Stimulated activated CD4-positive, alpha-beta T cell treated with anti-CD3 and anti-CD28 coated beads, Interleukin-4, amount 100 ng/mL, for 1 hour (primary cell): ENCODE data around the gene HYAL2.
A peak's percentile ranks its signal among the peaks of the same experiment; 100 is the strongest.
"Not testable (repeated sequence)": the region's sequence is repeated elsewhere in the genome, so short reads cannot be mapped to it uniquely, and the experiment has no call there.

Source experiments
- DNase-seq: peaks from one replicate; pipeline ENCODE4 v3.0.0-alpha.2; 2020

HYAL2 gene

GRCh38 chr3:50288387-50289007 is 34.0 kb downstream of the HYAL2 start:
- no peak for DNase-seq

GRCh38 chr3:50287262-50287661 is 35.3 kb downstream of the HYAL2 start:
- no peak for DNase-seq

- DNase-seq = no peak
These were observed 36.0 kb downstream of the HYAL2 start for GRCh38 chr3:50286322-50287227.

GRCh38 chr3:50284121-50284520 is 38.4 kb downstream of the HYAL2 start:
- DNase-seq = not testable (repeated sequence)

GRCh38 chr3:50279255-50280016 is 43.1 kb downstream of the HYAL2 start:
- no peak for DNase-seq

- no peak for DNase-seq
These were observed 43.7 kb downstream of the HYAL2 start, which contains the start of gene LSMEM2 for GRCh38 chr3:50278880-50279224. LSMEM2 (plus strand) TSS chr3:50279087; CDS start chr3:50279114, 27 bp downstream.

GRCh38 chr3:50278123-50278879 is 44.2 kb downstream of the HYAL2 start:
- no peak for DNase-seq

GRCh38 chr3:50276762-50277101 is 45.8 kb downstream of the HYAL2 start:
- DNase-seq = no peak

DNA sequence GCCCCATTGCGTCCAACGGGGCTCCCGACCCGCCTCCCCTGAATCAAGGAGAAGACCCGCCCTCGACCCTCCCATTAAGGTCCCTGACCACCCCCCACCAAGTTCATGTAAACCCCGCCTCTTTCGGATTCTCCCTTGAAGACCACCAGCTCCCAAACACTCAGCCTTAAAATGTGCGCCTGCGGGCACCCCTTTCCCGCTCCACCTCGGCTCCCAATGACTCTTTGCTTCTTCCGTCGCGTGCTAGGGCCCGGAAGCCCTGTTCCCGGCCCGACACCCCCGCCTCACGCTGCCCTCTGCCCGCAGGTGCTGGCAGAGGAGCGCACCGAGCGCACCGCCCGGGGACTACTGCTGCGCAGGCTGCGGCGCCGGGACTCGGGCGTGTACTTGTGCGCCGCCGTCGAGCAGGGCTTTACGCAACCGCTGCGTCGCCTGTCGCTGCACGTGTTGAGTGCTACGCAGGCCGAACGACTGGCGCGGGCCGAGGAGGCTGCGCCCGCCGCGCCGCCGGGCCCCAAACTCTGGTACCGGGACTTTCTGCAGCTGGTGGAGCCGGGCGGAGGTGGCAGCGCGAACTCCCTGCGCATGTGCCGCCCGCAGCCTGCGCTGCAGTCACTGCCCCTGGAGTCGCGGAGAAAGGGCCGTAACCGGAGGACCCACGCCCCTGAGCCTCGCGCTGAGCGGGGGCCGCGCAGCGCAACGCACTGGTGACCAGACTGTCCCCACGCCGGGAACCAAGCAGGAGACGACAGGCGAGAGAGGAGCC is 46.4 kb downstream of the HYAL2 start:
- DNase-seq = peak; percentile 46

DNA sequence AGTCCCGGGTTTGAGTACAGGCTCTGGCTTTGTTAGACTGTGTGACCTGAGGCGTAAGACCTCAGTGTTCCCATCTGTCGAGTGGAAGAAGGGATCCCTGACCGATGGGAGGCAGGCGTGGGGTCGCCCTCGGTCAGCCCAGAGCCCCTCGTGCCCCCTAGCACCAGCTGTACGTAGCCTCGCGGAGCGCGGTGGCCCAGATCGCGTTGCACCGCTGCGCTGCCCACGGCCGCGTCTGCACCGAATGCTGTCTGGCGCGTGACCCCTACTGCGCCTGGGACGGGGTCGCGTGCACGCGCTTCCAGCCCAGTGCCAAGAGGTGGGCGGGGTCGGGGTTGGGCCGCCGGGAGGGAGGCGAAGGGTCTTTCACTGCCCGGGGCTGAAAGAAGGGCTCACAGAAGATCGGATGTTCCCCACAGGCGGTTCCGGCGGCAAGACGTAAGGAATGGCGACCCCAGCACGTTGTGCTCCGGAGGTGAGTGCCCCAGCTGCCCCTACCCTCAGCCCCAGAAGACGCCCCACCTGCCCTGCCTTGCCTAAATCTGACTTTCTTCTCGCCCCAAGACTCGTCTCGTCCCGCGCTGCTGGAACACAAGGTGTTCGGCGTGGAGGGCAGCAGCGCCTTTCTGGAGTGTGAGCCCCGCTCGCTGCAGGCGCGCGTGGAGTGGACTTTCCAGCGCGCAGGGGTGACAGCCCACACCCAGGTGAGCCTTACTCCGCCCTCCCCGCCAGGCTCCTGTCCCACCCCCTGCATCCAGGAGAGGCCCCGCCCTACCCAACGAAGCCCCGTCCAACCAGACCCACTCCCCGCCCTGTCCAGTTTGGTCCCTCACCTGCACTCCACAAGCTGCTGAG is 47.2 kb downstream of the HYAL2 start:
- DNase-seq = no peak

- DNase-seq = peak; percentile 78
These were observed 48.0 kb downstream of the HYAL2 start for GRCh38 chr3:50274371-50275104.

GRCh38 chr3:50273689-50274065 is 48.9 kb downstream of the HYAL2 start:
- DNase-seq = no peak

DNA sequence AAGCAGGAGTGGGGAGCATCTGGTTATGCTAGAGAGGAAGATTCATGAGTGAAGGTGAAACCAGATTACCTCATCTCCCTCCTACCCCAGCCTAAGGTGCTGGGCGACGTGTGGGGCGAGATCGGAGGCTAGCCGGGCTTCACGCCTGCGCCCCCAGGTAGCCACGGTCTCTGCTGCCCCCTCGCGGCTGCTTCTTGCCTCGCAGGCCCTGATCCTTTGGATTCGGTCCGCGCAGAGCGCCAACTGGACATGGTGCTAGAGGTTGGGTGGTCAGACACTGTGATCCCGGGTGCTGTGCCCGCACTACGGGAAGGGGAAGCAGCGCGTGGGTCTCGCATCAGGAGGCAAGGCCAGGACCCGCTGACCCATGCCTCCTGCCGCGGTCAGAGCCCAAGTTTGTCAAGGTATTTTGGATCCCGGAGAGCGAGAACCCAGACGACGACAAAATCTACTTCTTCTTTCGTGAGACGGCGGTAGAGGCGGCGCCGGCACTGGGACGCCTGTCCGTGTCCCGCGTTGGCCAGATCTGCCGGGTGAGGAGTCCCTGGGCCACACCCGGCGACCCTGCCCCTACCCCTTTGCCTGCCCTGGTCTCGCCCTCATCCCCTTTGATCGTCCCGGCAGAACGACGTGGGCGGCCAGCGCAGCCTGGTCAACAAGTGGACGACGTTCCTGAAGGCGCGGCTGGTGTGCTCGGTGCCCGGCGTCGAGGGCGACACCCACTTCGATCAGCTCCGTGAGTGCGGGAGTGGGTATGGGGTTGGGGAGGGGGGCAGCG is 49.4 kb downstream of the HYAL2 start:
- DNase-seq = peak; percentile 90

DNA sequence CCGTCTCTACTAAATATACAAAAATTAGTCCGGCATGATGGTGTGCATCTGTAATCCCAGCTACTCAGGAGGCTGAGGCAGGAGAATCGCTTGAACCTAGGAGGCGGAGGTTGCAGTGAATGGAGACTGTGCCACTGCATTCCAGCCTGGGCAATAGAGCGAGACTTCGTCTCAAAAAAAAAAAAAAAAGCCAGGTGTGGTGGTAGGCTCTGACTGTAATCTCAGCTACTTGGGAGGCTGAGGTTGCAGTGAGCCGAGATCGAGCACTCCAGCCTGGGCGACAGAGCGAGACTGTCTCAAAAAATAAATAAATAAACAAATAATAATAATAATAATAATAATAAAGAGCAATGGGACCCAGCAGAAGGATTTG is 50.0 kb downstream of the HYAL2 start:
- DNase-seq = not testable (repeated sequence)

GRCh38 chr3:50271314-50271936 is 51.1 kb downstream of the HYAL2 start:
- no peak for DNase-seq

GRCh38 chr3:50270422-50271224 is 51.9 kb downstream of the HYAL2 start:
- DNase-seq = no peak

GRCh38 chr3:50269977-50270413 is 52.5 kb downstream of the HYAL2 start:
- no peak for DNase-seq

DNA sequence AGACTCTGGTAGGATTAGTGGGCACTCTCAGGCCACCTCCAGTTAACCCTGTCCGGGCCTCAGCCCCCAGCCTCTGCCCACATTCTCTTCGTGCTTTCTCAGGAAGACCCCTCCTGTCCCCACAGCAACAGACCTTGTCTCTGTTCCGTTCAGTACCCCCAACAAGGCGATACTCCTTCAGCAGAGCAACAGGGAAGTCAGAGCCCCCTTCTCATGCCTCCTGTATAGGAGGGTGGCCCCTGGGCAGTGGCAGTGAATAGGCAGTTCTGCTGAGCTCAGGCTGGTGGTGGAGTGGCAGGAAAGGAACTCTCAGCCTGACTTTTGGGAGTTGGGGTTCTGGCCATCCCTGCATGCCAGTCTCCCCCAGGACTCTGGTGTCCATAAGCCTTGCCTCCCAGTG is 53.1 kb downstream of the HYAL2 start:
- no peak for DNase-seq
